Esophagus (tissue), 2 donors: Measurements from ENCODE around the gene ZNF578. TPM values are rescaled to one million over a fixed set of nuclear protein-coding genes. Genes with fewer than 3 reads are reported as not detected.
"Not testable (repeated sequence)": the region's sequence is repeated elsewhere in the genome, so short reads cannot be mapped to it uniquely, and the experiment has no call there.

Source experiments
- H3K27ac ChIP-seq, 2 donors: one replicate each; pipeline ENCODE4 v1.5.1; 2013; ENCODE audit warnings: low read depth in 2 of 2, mild to moderate bottlenecking in 2 of 2, inconsistent platforms in 1 of 2, low read length in 1 of 2, moderate library complexity in 1 of 2
- H3K27me3 ChIP-seq, 2 donors: one replicate each; pipeline ENCODE4 v1.6.1; 2013; ENCODE audit warnings: low read length in 2 of 2, control low read depth in 1 of 2, mild to moderate bottlenecking in 1 of 2; ENCODE audit not compliant: insufficient read depth in 2 of 2, control insufficient read depth in 1 of 2
- H3K36me3 ChIP-seq, 2 donors: one replicate each; pipeline ENCODE4 v1.6.1; 2013; ENCODE audit warnings: low read length in 1 of 2; ENCODE audit not compliant: control insufficient read depth in 2 of 2, insufficient read depth in 2 of 2
- H3K4me1 ChIP-seq, 2 donors: one replicate each; pipeline ENCODE4 v1.6.1; 2013; ENCODE audit warnings: low read length in 1 of 2; ENCODE audit not compliant: control insufficient read depth in 2 of 2, insufficient read depth in 2 of 2
- H3K4me3 ChIP-seq, 2 donors: one replicate each; pipeline ENCODE4 v1.5.1; 2013; ENCODE audit warnings: low read length in 2 of 2, mild to moderate bottlenecking in 2 of 2, low read depth in 1 of 2, moderate library complexity in 1 of 2
- H3K9me3 ChIP-seq, 2 donors: one replicate each; pipeline ENCODE4 v1.6.1; 2013; ENCODE audit warnings: mild to moderate bottlenecking in 2 of 2, low read depth in 1 of 2, low read length in 1 of 2, moderate library complexity in 1 of 2; ENCODE audit not compliant: control insufficient read depth in 2 of 2, insufficient read depth in 1 of 2
- WGBS, 2 donors: extraction: QIAGEN DNeasy Blood & Tissue Kit; methylation state at CpG; one replicate each; pipeline ENCODE4 v1.1.7; 2013; 5-methylcytosine and 5-hydroxymethylcytosine counted together
- polyA plus RNA-seq, 2 donors: library from polyadenylated mRNA; stranded (reverse); fragments of 200-250 nt; gene quantifications; one replicate each; pipeline ENCODE4 v1.2.3, GENCODE V29; 2013
- donor health status: healthy with polysubstance abuse.
- donor health status: Bipolar disorder and iron deficiency.

The ZNF578 gene
- polyA plus RNA-seq, 2 donors = 0.27 to 0.35 TPM

DNA sequence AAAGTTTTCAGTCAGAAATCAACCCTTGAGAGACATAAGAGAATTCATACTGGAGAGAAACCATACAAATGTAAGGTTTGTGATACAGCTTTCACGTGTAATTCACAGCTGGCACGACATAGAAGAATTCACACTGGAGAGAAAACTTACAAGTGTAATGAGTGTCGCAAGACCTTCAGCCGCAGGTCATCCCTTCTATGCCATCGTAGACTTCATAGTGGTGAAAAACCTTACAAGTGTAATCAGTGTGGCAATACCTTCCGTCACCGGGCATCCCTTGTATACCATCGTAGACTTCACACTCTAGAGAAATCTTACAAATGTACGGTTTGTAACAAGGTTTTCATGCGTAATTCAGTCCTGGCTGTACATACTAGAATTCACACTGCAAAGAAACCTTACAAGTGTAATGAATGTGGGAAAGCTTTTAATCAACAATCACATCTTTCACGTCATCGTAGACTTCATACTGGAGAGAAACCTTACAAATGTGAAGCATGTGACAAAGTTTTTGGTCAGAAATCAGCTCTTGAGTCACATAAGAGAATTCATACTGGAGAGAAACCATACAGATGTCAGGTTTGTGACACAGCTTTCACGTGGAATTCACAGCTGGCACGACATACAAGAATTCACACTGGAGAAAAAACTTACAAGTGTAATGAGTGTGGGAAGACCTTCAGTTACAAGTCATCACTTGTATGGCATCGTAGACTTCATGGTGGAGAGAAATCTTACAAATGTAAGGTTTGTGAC, 101.0 kb downstream of the ZNF578 start:
- peaks cover 10 to 11% of the 10 kb centered on the region in 2 donors for H3K36me3 ChIP-seq

DNA sequence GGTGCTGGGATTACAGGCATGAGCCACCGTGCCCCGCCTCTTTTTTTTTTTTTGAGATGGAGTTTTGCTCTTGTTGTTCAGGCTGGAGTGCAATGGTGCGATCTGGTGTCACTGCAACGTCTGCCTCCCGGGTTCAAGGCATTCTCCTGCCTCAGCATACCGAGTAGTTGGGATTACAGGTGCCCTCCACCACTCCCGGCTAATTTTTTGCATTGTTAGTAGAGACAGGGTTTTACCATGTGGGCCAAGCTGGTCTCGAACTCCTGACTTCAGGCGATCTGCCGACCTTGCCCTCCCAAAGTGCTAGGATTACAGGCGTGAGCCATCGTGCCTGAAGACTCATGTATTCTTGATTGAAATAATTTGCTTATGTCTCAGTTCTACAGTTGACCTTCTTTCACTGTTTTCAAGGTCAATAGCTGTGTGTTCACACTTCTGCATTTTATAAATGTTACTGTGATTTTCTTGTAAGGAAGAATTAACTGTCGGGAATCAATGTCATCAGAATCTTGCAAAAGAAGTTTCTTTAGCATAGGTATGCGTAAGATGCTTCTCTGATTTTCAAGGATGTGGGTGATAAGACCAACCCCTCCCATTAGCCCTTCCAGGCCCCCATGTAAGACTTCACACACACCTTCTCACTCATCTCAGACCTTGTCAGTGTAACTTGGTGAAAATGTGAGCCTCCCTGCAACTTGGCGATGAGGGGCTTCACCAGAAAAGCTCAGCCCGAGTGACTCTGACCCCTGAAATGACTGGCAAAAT, 104.1 kb downstream of the ZNF578 start:
- H3K9me3 ChIP-seq = peaks cover 3 to 36% of the 10 kb centered on the region in 2 donors
- H3K27ac ChIP-seq = no peak overlapping the region
- WGBS, 2 donors = 97 to 98% methylated on average over 16 of the region's 16 CpGs
- H3K4me3 ChIP-seq = no peak overlapping the region
- peaks cover 8 to 9% of the 10 kb centered on the region in 2 donors for H3K36me3 ChIP-seq
- no peaks in the 10 kb centered on the region for H3K4me1 ChIP-seq
- no peaks in the 10 kb centered on the region for H3K27me3 ChIP-seq

More for the DNA sequence above, 101.0 kb downstream of the ZNF578 start:
- Histone ChIP-seq H3K9me3 (peaks cover 3 to 37% of the 10 kb centered on the region in 2 donors), H3K27me3 (no peaks in the 10 kb centered on the region), H3K27ac (no peak overlapping the region), H3K4me1 (no peaks in the 10 kb centered on the region), H3K4me3 (peak overlapping the region in 1 of 2 donors; percentile 1)
- 98 to 99% methylated on average over 15 of the region's 15 CpGs for WGBS, 2 donors

DNA sequence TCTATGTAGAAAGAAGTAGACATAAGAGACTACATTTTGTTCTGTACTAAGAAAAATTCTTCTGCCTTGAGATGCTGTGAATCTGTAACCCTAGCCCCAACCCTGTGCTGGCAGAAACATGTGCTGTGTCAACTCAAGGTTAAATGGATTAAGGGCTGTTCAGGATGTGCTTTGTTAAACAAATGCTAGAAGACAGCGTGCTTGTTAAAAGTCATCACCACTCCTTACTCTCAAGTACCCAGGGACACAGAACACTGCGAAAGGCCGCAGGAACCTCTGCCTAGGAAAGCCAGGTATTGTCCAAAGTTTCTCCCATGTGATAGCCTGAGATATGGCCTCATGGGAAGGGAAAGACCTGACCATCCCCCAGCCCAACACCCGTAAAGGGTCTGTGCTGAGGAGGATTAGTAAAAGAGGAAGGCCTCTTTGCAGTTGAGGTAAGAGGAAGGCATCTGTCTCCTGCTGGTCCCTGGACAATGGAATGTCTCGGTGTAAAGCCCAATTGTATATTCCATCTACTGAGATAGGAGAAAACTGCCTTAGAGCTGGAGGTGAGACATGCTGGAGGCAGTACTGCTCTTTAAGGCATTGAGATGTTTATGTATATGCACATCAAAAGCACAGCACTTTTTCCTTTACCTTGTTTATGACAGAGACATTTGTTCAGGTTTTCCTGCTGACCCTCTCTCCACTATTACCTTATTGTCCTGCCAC, 105.5 kb downstream of the ZNF578 start:
- not testable (repeated sequence) for H3K4me3 ChIP-seq, H3K27me3 ChIP-seq, H3K36me3 ChIP-seq, H3K27ac ChIP-seq, H3K4me1 ChIP-seq
- peaks cover 3 to 41% of the 10 kb centered on the region in 2 donors for H3K9me3 ChIP-seq
- WGBS, 2 donors = 72 to 75% methylated on average over 5 of the region's 5 CpGs

DNA sequence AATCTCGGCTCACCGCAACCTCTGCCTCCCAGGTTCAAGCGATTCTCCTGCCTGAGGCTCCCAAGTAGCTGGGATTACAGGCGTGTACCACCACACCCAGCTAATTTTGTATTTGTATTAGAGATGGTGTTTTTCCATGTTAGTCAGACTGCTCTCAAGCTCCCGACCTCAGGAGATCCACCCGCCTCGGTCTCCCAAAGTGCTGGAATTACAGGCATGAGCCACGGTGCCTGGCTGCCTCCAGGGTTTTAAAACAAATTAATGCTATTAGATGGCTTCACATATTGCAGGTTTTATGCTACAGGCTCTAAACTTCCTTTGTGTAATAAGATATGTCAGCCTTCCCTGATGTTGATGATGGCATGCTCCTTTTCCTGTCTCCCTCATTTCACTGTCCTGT, 108.3 kb downstream of the ZNF578 start:
- H3K4me3 ChIP-seq, H3K27ac ChIP-seq, H3K36me3 ChIP-seq, H3K4me1 ChIP-seq, H3K27me3 ChIP-seq: not testable (repeated sequence)
- WGBS, 2 donors = 96 to 99% methylated on average over 8 of the region's 8 CpGs
- H3K9me3 ChIP-seq = peaks cover 5 to 28% of the 10 kb centered on the region in 2 donors

Other genes starting within 250 kb of the ZNF578 start
- 1 to 10 TPM; 1.7 to 2.7 TPM for gene ZNF766, start 184.0 kb upstream of the ZNF578 start, polyA plus RNA-seq
- gene ZNF480, start 156.4 kb upstream of the ZNF578 start, polyA plus RNA-seq = 1 to 10 TPM; 5.7 to 6.0 TPM
- under 1 TPM; 0.19 to 0.43 TPM for gene ZNF610, start 117.3 kb upstream of the ZNF578 start, polyA plus RNA-seq
- gene ZNF880, start 83.6 kb upstream of the ZNF578 start, polyA plus RNA-seq = 1 to 10 TPM; 5.4 to 5.7 TPM
- 1 to 10 TPM; 4.0 to 8.9 TPM for gene ZNF528, start 55.7 kb upstream of the ZNF578 start, polyA plus RNA-seq
- gene ZNF534, start 24.4 kb upstream of the ZNF578 start, polyA plus RNA-seq = under 1 TPM; 0.04 to 0.05 TPM
- 1 to 10 TPM; 1.6 to 4.2 TPM for gene ZNF808, start 74.1 kb downstream of the ZNF578 start, polyA plus RNA-seq
- 1 to 10 TPM; 3.1 to 9.5 TPM for gene ZNF701, start 116.7 kb downstream of the ZNF578 start, polyA plus RNA-seq
- 10 to 100 TPM; 17.5 to 59.7 TPM for gene ZNF83, start 184.8 kb downstream of the ZNF578 start, polyA plus RNA-seq